ENCODE data around the gene PAK2.

DNA sequence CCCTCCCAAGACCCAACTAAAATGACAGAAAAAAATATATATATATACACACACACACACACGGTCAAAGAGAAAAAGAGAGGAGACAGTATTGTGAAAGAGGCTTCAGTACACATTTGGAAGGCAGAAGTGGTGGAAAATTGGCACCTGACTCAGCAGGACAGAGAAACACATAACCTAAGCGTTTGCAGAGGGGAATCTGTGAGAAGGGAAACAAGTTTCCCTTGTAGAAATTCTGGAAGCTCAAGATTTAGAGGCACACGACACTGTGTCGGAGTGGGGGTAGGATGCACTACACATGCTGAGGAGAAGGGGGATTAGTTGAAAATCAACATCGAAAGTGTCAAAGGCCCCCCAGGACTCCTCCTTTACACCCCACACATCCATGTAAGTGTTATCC lies 53.1 kb downstream of the PAK2 start:
- no peak for TF ChIP-seq POLR2A (IDR thresholded peaks at IDR 0.05)
- TF ChIP-seq, protein P1, sequence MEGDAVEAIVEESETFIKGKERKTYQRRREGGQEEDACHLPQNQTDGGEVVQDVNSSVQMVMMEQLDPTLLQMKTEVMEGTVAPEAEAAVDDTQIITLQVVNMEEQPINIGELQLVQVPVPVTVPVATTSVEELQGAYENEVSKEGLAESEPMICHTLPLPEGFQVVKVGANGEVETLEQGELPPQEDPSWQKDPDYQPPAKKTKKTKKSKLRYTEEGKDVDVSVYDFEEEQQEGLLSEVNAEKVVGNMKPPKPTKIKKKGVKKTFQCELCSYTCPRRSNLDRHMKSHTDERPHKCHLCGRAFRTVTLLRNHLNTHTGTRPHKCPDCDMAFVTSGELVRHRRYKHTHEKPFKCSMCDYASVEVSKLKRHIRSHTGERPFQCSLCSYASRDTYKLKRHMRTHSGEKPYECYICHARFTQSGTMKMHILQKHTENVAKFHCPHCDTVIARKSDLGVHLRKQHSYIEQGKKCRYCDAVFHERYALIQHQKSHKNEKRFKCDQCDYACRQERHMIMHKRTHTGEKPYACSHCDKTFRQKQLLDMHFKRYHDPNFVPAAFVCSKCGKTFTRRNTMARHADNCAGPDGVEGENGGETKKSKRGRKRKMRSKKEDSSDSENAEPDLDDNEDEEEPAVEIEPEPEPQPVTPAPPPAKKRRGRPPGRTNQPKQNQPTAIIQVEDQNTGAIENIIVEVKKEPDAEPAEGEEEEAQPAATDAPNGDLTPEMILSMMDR (IDR thresholded peaks at IDR 0.05) = no peak

All from tibial nerve (tissue), 3 donors.